ENCODE measurements around the gene PPARG. TPM values are rescaled to one million over a fixed set of nuclear protein-coding genes. Genes with fewer than 3 reads are reported as not detected.

The PPARG gene
- total RNA-seq, 4 donors from 2014 or later: 9.7 to 17.8 (median 11.7) TPM

DNA sequence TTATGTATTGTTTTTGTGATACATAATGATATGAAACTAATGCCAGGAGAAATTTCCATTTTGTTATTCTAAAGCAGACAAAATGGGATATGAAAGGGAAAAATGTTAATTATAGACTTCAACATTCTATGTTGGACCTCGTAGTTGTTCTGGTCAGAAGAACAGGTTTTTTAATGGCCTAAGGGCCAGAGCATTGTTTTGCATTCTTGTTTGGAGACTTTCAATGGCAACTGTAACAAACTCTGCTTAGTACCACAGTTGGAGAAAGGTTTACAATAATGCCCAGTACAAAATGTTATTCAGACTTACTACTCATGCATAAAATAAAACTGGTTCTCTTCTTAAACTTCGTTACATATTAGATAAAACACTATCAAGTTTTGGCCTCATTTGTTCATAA lies 12.2 kb downstream of the PPARG start:
- WGBS: 70% methylated on average over 2 of the region's 2 CpGs
- Histone ChIP-seq H3K27me3 (no peaks in the 10 kb centered on the region), H3K27ac (no peak overlapping the region), H3K4me1 (no peaks in the 10 kb centered on the region), H3K9me3 (no peaks in the 10 kb centered on the region), H3K36me3 (no peaks in the 10 kb centered on the region), H3K4me3 (no peak overlapping the region)
- DNase-seq (ENCODE audit: low spot score in 2 of 2): no peak
- TF ChIP-seq EP300 (IDR thresholded peaks at IDR 0.05): no peak
- TF ChIP-seq, protein P1, sequence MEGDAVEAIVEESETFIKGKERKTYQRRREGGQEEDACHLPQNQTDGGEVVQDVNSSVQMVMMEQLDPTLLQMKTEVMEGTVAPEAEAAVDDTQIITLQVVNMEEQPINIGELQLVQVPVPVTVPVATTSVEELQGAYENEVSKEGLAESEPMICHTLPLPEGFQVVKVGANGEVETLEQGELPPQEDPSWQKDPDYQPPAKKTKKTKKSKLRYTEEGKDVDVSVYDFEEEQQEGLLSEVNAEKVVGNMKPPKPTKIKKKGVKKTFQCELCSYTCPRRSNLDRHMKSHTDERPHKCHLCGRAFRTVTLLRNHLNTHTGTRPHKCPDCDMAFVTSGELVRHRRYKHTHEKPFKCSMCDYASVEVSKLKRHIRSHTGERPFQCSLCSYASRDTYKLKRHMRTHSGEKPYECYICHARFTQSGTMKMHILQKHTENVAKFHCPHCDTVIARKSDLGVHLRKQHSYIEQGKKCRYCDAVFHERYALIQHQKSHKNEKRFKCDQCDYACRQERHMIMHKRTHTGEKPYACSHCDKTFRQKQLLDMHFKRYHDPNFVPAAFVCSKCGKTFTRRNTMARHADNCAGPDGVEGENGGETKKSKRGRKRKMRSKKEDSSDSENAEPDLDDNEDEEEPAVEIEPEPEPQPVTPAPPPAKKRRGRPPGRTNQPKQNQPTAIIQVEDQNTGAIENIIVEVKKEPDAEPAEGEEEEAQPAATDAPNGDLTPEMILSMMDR (IDR thresholded peaks at IDR 0.05): no peak
- TF ChIP-seq POLR2AphosphoS5 (IDR thresholded peaks at IDR 0.05): no peak
- TF ChIP-seq POLR2A (IDR thresholded peaks at IDR 0.05): no peak

DNA sequence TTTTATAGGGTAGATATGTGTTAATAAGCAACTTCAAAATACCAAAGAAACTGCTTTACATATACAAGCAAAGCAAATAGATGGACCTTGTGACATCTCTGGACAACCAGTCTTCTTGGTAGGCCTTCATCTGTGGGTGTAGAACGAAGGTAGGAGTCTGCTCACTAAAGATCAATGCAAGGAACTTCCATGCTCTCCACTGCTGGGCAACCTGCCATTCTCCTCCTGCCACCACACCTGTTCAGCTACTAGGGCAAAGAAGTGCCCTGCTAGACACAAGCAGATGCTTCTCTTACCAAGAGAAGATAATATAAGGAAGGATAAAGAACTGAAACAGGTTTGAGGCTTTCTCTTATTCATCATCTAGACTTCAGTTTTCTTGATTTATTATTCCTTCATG lies 12.6 kb downstream of the PPARG start:
- 58% methylated on average over 1 of the region's 1 CpG for WGBS
- no peak for TF ChIP-seq POLR2A (IDR thresholded peaks at IDR 0.05)
- no peak for TF ChIP-seq EP300 (IDR thresholded peaks at IDR 0.05)
- H3K27ac ChIP-seq: no peak overlapping the region
- no peak for DNase-seq (ENCODE audit: low spot score in 2 of 2)
- no peaks in the 10 kb centered on the region for H3K4me1 ChIP-seq
- H3K9me3 ChIP-seq: no peaks in the 10 kb centered on the region
- no peaks in the 10 kb centered on the region for H3K36me3 ChIP-seq
- H3K4me3 ChIP-seq: no peak overlapping the region
- H3K27me3 ChIP-seq: no peaks in the 10 kb centered on the region

DNA sequence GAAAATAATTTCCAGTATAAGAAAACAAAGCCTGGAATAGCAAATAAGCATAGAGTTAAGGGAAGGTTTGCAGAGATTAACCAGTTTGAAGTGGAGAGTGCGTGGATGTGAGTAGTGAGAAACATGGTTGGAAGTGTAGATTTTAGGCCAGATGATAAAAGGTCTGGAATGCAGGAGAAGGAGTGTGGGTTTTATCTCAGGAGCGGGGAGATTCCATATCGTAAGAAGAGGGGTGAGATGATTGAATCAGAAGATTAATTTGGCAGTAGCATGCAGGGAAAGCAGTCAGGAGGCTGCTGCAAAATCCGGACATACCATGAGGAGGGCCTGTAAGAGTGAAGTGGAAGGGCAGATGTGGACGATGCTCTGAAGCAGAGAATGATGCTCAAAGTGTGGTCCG lies 13.7 kb downstream of the PPARG start:
- 91% methylated on average over 6 of the region's 6 CpGs for WGBS

DNA sequence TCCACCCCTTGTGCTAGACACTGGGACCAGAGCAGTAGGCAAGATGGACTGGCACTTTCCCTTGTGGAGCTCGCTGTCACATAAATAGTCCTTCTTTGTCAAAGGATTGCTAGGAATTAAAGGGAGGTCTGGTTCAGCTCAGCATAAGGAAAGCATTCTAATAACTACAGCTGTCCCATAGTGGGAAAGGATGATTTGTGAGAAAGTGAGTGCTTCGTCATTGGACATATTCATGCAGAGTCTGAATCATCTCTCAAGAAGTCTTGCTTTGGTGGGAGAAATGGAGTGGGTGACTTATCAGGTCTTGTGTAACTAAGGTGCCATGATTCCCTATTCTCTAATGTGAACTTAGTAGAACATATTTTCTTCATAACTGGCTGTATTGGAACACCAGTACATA lies 14.7 kb downstream of the PPARG start:
- TF ChIP-seq, protein P1 (IDR thresholded peaks at IDR 0.05): no peak
- TF ChIP-seq POLR2A (IDR thresholded peaks at IDR 0.05) (no peak), POLR2AphosphoS5 (IDR thresholded peaks at IDR 0.05) (no peak), EP300 (IDR thresholded peaks at IDR 0.05) (no peak)
- H3K4me1 ChIP-seq: no peaks in the 10 kb centered on the region
- no peak overlapping the region for H3K4me3 ChIP-seq
- no peak overlapping the region for H3K27ac ChIP-seq
- WGBS: 92% methylated on average over 2 of the region's 2 CpGs
- H3K27me3 ChIP-seq: no peaks in the 10 kb centered on the region
- DNase-seq (ENCODE audit: low spot score in 2 of 2): no peak
- H3K9me3 ChIP-seq: no peaks in the 10 kb centered on the region
- H3K36me3 ChIP-seq: no peaks in the 10 kb centered on the region

More for the DNA sequence above, 13.7 kb downstream of the PPARG start:
- no peaks in the 10 kb centered on the region for H3K4me1 ChIP-seq
- TF ChIP-seq POLR2AphosphoS5 (IDR thresholded peaks at IDR 0.05) (no peak), EP300 (IDR thresholded peaks at IDR 0.05) (no peak), POLR2A (IDR thresholded peaks at IDR 0.05) (no peak)
- TF ChIP-seq, protein P1 (IDR thresholded peaks at IDR 0.05): no peak
- H3K9me3 ChIP-seq: no peaks in the 10 kb centered on the region
- no peak for DNase-seq (ENCODE audit: low spot score in 2 of 2)
- no peaks in the 10 kb centered on the region for H3K27me3 ChIP-seq
- no peaks in the 10 kb centered on the region for H3K36me3 ChIP-seq
- H3K27ac ChIP-seq: no peak overlapping the region
- no peak overlapping the region for H3K4me3 ChIP-seq

DNA sequence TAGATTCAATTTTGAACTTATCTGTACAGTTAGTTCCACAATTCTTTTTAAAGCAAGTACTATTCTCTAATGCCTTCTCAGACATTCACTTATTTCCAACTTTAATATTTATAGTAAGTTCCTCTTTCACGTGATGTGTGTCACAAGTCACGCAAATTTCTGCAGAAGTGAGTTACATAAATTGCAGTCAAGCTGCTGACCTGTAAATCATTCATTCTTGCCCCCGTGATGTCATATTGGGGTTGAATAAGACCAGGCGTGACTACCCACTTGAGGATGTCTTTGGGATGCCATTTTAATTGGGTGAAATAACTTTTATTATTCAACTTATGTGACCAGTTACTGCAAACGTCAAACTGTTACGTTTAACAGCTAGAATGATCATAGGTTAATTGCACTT lies 15.1 kb downstream of the PPARG start:
- WGBS: 85% methylated on average over 6 of the region's 6 CpGs
- no peaks in the 10 kb centered on the region for H3K4me1 ChIP-seq
- TF ChIP-seq POLR2AphosphoS5 (IDR thresholded peaks at IDR 0.05): no peak
- TF ChIP-seq EP300 (IDR thresholded peaks at IDR 0.05): no peak
- TF ChIP-seq, protein P1 (IDR thresholded peaks at IDR 0.05): no peak
- no peak for TF ChIP-seq POLR2A (IDR thresholded peaks at IDR 0.05)
- no peaks in the 10 kb centered on the region for H3K9me3 ChIP-seq
- H3K27me3 ChIP-seq: no peaks in the 10 kb centered on the region
- no peaks in the 10 kb centered on the region for H3K36me3 ChIP-seq
- DNase-seq (ENCODE audit: low spot score in 2 of 2): no peak
- H3K4me3 ChIP-seq: no peak overlapping the region
- no peak overlapping the region for H3K27ac ChIP-seq

DNA sequence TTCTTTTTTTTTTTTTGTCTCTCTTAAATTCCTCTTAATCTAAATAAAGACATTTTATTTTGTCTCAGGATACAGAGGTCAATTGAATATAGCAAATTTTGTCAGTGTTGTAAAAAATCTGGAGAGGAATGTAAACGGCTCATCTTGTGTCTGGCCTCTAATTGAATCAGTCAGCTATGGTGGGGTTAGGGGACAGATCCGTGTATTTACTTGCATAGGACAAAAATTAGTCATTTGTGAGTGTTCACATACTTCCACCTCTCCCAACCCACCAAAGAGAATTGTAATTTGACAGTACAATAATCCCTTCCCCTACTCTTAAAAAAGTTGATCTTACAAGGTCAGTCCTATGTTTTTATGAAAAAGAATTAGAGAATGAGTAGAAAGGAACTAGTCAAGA lies 18.3 kb downstream of the PPARG start:
- DNase-seq (ENCODE audit: low spot score in 2 of 2): no peak
- Histone ChIP-seq H3K27ac (no peak overlapping the region), H3K36me3 (no peaks in the 10 kb centered on the region), H3K9me3 (no peaks in the 10 kb centered on the region), H3K4me1 (no peaks in the 10 kb centered on the region), H3K27me3 (no peaks in the 10 kb centered on the region), H3K4me3 (no peak overlapping the region)
- TF ChIP-seq POLR2A (IDR thresholded peaks at IDR 0.05) (no peak), EP300 (IDR thresholded peaks at IDR 0.05) (no peak), POLR2AphosphoS5 (IDR thresholded peaks at IDR 0.05) (no peak)
- TF ChIP-seq, protein P1 (IDR thresholded peaks at IDR 0.05): no peak
- 68% methylated on average over 2 of the region's 2 CpGs for WGBS

All from suprapubic skin (tissue), 4 donors.